Epithelial cell of esophagus (primary cell): ENCODE results near the gene SHMT1.

ENCODE experiments used
- DNase-seq: peaks from one replicate; pipeline ENCODE4 v3.0.0; 2010; ENCODE audit warnings: low read depth
- H3K4me3 ChIP-seq: 2 replicates; pipeline ENCODE4 v1.5.1; 2011; ENCODE audit warnings: mild to moderate bottlenecking, low read length, control low read depth
- TF ChIP-seq, protein P1 (sequence below): IDR thresholded peaks from 2 replicates; pipeline ENCODE4 v1.5.1; 2011; ENCODE audit warnings: low read depth, mild to moderate bottlenecking, low read length, control low read depth, inconsistent platforms; ENCODE audit not compliant: insufficient read depth; ENCODE audit errors: missing control alignments

SHMT1 gene

GRCh38 chr17:18281788-18282187 lies 81.6 kb downstream of the SHMT1 start:
- TF ChIP-seq, protein P1, sequence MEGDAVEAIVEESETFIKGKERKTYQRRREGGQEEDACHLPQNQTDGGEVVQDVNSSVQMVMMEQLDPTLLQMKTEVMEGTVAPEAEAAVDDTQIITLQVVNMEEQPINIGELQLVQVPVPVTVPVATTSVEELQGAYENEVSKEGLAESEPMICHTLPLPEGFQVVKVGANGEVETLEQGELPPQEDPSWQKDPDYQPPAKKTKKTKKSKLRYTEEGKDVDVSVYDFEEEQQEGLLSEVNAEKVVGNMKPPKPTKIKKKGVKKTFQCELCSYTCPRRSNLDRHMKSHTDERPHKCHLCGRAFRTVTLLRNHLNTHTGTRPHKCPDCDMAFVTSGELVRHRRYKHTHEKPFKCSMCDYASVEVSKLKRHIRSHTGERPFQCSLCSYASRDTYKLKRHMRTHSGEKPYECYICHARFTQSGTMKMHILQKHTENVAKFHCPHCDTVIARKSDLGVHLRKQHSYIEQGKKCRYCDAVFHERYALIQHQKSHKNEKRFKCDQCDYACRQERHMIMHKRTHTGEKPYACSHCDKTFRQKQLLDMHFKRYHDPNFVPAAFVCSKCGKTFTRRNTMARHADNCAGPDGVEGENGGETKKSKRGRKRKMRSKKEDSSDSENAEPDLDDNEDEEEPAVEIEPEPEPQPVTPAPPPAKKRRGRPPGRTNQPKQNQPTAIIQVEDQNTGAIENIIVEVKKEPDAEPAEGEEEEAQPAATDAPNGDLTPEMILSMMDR: no peak
- no peak for DNase-seq
- H3K4me3 ChIP-seq: no peak overlapping the region

- H3K4me3 ChIP-seq: no peak overlapping the region
- TF ChIP-seq, protein P1: no peak
- no peak for DNase-seq
These were observed 82.5 kb downstream of the SHMT1 start for GRCh38 chr17:18280766-18281371.

DNA sequence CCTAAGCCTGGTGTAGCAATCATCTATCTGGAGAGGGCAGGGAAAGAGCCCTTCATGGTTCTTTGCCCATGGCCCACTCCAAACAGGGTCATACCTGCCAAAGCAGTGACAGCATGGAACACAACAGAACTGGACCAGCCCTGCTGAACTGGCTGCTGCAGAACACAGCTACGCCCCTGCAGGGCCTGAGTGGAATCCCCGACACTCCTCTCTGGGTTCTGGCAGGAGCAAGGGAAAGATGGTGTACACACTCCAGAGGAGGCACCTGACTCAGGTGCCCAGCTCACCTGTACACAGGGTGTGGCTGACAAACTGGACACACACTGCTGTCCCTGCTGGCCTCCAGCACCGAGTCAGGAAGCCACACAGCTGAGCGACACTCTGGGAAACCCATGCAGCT lies 83.1 kb downstream of the SHMT1 start:
- TF ChIP-seq, protein P1: no peak
- no peak for DNase-seq
- no peak overlapping the region for H3K4me3 ChIP-seq

- no peak for DNase-seq
These were observed 84.5 kb downstream of the SHMT1 start for GRCh38 chr17:18278867-18279266.

More at GRCh38 chr17:18278867-18279266, 84.5 kb downstream of the SHMT1 start:
- TF ChIP-seq, protein P1: no peak
- H3K4me3 ChIP-seq: no peak overlapping the region
